Right lobe of liver (tissue), 4 donors: ENCODE results near the gene SPON1.

Experiments used
- CTCF ChIP-seq, 4 donors: fragments of 200-600 bp in 3 of 4; fragments of 450-650 bp in 1 of 4; IDR thresholded peaks; one replicate each; pipeline versions ENCODE4 v1.5.1 to v1.8.0; 2016 to 2022; ENCODE audit warnings: antibody characterized with exemption in 4 of 4, mild to moderate bottlenecking in 2 of 4
- POLR2A ChIP-seq: fragments of 450-650 bp; IDR thresholded peaks from one replicate; pipeline ENCODE4 v1.6.1; 2017; ENCODE audit warnings: antibody characterized with exemption, mild to moderate bottlenecking
- donor health status: DM: no; HTN: no; CAD: no.
- donor health status: DM: no; HTN: no; CAD: no.
- donor health status: DM: no; HTN: yes; CAD: no.

- TF ChIP-seq CTCF (IDR thresholded peaks at IDR 0.05) (no peak), POLR2A (no peak)
Measured at GRCh38 chr11:14093065-14093464, 130.5 kb downstream of the SPON1 start.
